ENCODE results near the gene IGFLR1. TPM values are rescaled to one million over a fixed set of nuclear protein-coding genes. Genes with fewer than 3 reads are reported as not detected.

The IGFLR1 gene
- total RNA-seq, 4 donors from 2014 or later = 4.4 to 13.8 (median 5.9) TPM

- no peak for TF ChIP-seq CTCF (IDR thresholded peaks at IDR 0.05; ENCODE audit: low read depth)
Observed at GRCh38 chr19:35756377-35757230, 14.4 kb upstream of the IGFLR1 start, which contains the start of gene HSPB6. HSPB6 (minus strand) TSS chr19:35757029; CDS start chr19:35757008, 21 bp downstream.

GRCh38 chr19:35755550-35756376, 13.5 kb upstream of the IGFLR1 start:
- no peak for TF ChIP-seq CTCF (IDR thresholded peaks at IDR 0.05; ENCODE audit: low read depth)

- no peak for TF ChIP-seq CTCF (IDR thresholded peaks at IDR 0.05; ENCODE audit: low read depth)
Observed at GRCh38 chr19:35755131-35755549, 12.9 kb upstream of the IGFLR1 start.

- no peak for TF ChIP-seq CTCF (IDR thresholded peaks at IDR 0.05; ENCODE audit: low read depth)
Observed at GRCh38 chr19:35754370-35755130, 12.3 kb upstream of the IGFLR1 start.

- no peak for TF ChIP-seq CTCF (IDR thresholded peaks at IDR 0.05; ENCODE audit: low read depth)
Observed at GRCh38 chr19:35753634-35754369, 11.6 kb upstream of the IGFLR1 start.

GRCh38 chr19:35752746-35753350, 10.6 kb upstream of the IGFLR1 start:
- TF ChIP-seq CTCF (IDR thresholded peaks at IDR 0.05; ENCODE audit: low read depth) = no peak
